ENCODE data around the gene GOLGA6B. TPM values are rescaled to one million over a fixed set of nuclear protein-coding genes. Genes with fewer than 3 reads are reported as not detected.

GOLGA6B gene
- polyA plus RNA-seq, 1 of the 3 experiments (the other 2 are of a cell fraction), result not detected

DNA sequence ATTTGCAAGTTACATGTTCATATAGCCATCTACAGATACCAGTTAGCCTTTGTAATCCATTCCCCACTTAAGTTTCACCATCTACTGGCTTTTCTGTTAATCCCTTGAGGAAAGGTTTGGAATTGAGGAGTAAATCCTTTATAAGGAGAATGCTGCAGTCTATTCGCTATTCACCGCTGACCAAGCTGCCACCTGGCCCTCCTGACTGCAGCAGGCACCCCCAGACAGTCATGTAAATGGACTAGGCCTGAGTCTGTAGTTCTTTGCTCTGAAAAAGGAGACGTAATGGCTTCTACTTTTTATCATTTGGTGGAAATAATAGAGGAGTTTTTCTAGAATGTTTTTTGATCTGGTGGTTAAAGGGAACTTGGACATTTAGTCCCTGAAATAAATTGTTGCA lies 28.3 kb downstream of the GOLGA6B start:
- Histone ChIP-seq H2AFZ (ENCODE audit: low read depth) (peak overlapping the region; percentile 2; the same call in 1 of the 2 replicates), H4K20me1 (ENCODE audit: insufficient read depth) (no peaks in the 10 kb centered on the region), H3K36me3 (replicated peaks in 1 of 2; ENCODE audit: control insufficient read depth in 1 of 2, insufficient read depth in 2 of 2, low read length in 1 of 2) (no peaks in the 10 kb centered on the region), H3F3A (replicated peaks; ENCODE audit: insufficient read depth) (peaks cover 17% of the 10 kb centered on the region), H3K9me2 (no peaks in the 10 kb centered on the region), H3K79me2 (ENCODE audit: insufficient read depth) (peaks cover 6% of the 10 kb centered on the region; the same call in 1 of the 2 replicates), H3K4me2 (no peak overlapping the region), H3K27me3 (ENCODE audit: insufficient read depth) (peaks cover 21% of the 10 kb centered on the region; the same call in 1 of the 2 replicates), H3K27ac (ENCODE audit: low read depth in 2 of 2, low read length in 1 of 2) (no peak overlapping the region), H3K4me1 (ENCODE audit: control insufficient read depth in 1 of 2, insufficient read depth in 2 of 2, low read depth in 1 of 2, low read length in 1 of 2) (peaks cover 3 to 5% of the 10 kb centered on the region in 2 experiments; a peak in 3 of 4 replicates), H3K9me3 (no peaks in the 10 kb centered on the region), H3K9ac (no peak overlapping the region), H3K4me3 (ENCODE audit: low read depth in 2 of 2, low read length in 1 of 2) (no peak overlapping the region)
- ChIA-PET POLR2A (interaction anchor here (0.6 kb wide), 1 partner anchor 82 kb away, joined by 4 read pairs; no protein-coding TSS in a partner anchor), CTCF (no interaction called here)
- TF ChIP-seq MEF2A (IDR thresholded peaks at IDR 0.05; ENCODE audit: borderline replicate concordance, low read depth), result no peak
- TF ChIP-seq, protein P1, sequence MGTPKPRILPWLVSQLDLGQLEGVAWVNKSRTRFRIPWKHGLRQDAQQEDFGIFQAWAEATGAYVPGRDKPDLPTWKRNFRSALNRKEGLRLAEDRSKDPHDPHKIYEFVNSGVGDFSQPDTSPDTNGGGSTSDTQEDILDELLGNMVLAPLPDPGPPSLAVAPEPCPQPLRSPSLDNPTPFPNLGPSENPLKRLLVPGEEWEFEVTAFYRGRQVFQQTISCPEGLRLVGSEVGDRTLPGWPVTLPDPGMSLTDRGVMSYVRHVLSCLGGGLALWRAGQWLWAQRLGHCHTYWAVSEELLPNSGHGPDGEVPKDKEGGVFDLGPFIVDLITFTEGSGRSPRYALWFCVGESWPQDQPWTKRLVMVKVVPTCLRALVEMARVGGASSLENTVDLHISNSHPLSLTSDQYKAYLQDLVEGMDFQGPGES (IDR thresholded peaks at IDR 0.05; ENCODE audit: low read depth, low read length), result no peak
- TF ChIP-seq FOXM1 (IDR thresholded peaks at IDR 0.05; ENCODE audit: low read depth), result no peak
- TF ChIP-seq EZH2phosphoT487 (IDR thresholded peaks at IDR 0.05; ENCODE audit: borderline replicate concordance, low read depth), result no peak
- TF ChIP-seq RFX5 (IDR thresholded peaks at IDR 0.05; ENCODE audit: low read length), result no peak
- TF ChIP-seq, protein P2, sequence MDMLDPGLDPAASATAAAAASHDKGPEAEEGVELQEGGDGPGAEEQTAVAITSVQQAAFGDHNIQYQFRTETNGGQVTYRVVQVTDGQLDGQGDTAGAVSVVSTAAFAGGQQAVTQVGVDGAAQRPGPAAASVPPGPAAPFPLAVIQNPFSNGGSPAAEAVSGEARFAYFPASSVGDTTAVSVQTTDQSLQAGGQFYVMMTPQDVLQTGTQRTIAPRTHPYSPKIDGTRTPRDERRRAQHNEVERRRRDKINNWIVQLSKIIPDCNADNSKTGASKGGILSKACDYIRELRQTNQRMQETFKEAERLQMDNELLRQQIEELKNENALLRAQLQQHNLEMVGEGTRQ (IDR thresholded peaks at IDR 0.05; ENCODE audit: borderline replicate concordance, low read depth, low read length), result no peak
- no peak for TF ChIP-seq EP300 (IDR thresholded peaks at IDR 0.05; ENCODE audit: borderline replicate concordance in 1 of 2, low read depth in 1 of 2, low read length in 1 of 2)
- TF ChIP-seq, protein P3, sequence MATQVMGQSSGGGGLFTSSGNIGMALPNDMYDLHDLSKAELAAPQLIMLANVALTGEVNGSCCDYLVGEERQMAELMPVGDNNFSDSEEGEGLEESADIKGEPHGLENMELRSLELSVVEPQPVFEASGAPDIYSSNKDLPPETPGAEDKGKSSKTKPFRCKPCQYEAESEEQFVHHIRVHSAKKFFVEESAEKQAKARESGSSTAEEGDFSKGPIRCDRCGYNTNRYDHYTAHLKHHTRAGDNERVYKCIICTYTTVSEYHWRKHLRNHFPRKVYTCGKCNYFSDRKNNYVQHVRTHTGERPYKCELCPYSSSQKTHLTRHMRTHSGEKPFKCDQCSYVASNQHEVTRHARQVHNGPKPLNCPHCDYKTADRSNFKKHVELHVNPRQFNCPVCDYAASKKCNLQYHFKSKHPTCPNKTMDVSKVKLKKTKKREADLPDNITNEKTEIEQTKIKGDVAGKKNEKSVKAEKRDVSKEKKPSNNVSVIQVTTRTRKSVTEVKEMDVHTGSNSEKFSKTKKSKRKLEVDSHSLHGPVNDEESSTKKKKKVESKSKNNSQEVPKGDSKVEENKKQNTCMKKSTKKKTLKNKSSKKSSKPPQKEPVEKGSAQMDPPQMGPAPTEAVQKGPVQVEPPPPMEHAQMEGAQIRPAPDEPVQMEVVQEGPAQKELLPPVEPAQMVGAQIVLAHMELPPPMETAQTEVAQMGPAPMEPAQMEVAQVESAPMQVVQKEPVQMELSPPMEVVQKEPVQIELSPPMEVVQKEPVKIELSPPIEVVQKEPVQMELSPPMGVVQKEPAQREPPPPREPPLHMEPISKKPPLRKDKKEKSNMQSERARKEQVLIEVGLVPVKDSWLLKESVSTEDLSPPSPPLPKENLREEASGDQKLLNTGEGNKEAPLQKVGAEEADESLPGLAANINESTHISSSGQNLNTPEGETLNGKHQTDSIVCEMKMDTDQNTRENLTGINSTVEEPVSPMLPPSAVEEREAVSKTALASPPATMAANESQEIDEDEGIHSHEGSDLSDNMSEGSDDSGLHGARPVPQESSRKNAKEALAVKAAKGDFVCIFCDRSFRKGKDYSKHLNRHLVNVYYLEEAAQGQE (IDR thresholded peaks at IDR 0.05; ENCODE audit: low read depth, low read length), result no peak
- no peak for TF ChIP-seq CHD2 (IDR thresholded peaks at IDR 0.05; ENCODE audit: low read length, partially characterized antibody)
- no peak for TF ChIP-seq TCF12 (IDR thresholded peaks at IDR 0.05)
- TF ChIP-seq, protein P4, sequence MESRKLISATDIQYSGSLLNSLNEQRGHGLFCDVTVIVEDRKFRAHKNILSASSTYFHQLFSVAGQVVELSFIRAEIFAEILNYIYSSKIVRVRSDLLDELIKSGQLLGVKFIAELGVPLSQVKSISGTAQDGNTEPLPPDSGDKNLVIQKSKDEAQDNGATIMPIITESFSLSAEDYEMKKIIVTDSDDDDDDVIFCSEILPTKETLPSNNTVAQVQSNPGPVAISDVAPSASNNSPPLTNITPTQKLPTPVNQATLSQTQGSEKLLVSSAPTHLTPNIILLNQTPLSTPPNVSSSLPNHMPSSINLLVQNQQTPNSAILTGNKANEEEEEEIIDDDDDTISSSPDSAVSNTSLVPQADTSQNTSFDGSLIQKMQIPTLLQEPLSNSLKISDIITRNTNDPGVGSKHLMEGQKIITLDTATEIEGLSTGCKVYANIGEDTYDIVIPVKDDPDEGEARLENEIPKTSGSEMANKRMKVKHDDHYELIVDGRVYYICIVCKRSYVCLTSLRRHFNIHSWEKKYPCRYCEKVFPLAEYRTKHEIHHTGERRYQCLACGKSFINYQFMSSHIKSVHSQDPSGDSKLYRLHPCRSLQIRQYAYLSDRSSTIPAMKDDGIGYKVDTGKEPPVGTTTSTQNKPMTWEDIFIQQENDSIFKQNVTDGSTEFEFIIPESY (IDR thresholded peaks at IDR 0.05; ENCODE audit: borderline replicate concordance, low read depth), result no peak
- TF ChIP-seq YY1 (IDR thresholded peaks at IDR 0.05; ENCODE audit: low read depth), result no peak
- TF ChIP-seq TEAD4 (IDR thresholded peaks at IDR 0.05; ENCODE audit: borderline replicate concordance, insufficient read depth), result no peak
- TF ChIP-seq JUND (IDR thresholded peaks at IDR 0.05), result no peak
- DNase-seq, result no peak
- 95% methylated on average over 3 of the region's 3 CpGs for WGBS (ENCODE audit: low lambda C conversion rate)

All from SK-N-SH (cell line).